Neural cell (in vitro differentiated cells): ENCODE results near the gene GOLGA8B. TPM values are rescaled to one million over a fixed set of nuclear protein-coding genes. Genes with fewer than 3 reads are reported as not detected.
A peak's percentile ranks its signal among the peaks of the same experiment; 100 is the strongest.
"Not testable (repeated sequence)": the region's sequence is repeated elsewhere in the genome, so short reads cannot be mapped to it uniquely, and the experiment has no call there.

ENCODE experiments used
- H2AFZ ChIP-seq: fragments of 200-600, 300-800 bp; sonication (generic), shearing (Covaris generic); 2 replicates; pipeline ENCODE4 v1.6.0; 2014; ENCODE audit warnings: low read depth, mild to moderate bottlenecking, antibody characterized with exemption, low read length, moderate library complexity
- H3F3A ChIP-seq: fragments of 200-600 bp; shearing (Covaris generic); 2 replicates; pipeline ENCODE4 v1.6.1; 2016; ENCODE audit warnings: mild to moderate bottlenecking, moderate library complexity, mixed read lengths, antibody characterized with exemption, low read length; ENCODE audit not compliant: insufficient read depth, poor library complexity, severe bottlenecking
- H3K27ac ChIP-seq: fragments of 200-600, 300-800 bp; sonication (generic), shearing (Covaris generic); 2 replicates; pipeline ENCODE4 v1.5.1; 2014; ENCODE audit warnings: mild to moderate bottlenecking, low read length, moderate library complexity
- H3K27me3 ChIP-seq: fragments of 300-800, 200-600 bp; sonication (generic), shearing (Covaris generic); 2 replicates; pipeline ENCODE4 v1.6.0; 2014; ENCODE audit warnings: mild to moderate bottlenecking, low read depth, low read length, moderate library complexity; ENCODE audit not compliant: insufficient read depth
- H3K36me3 ChIP-seq: fragments of 300-800, 200-600 bp; sonication (generic), shearing (Covaris generic); 2 replicates; pipeline ENCODE4 v1.5.1; 2014; ENCODE audit warnings: mild to moderate bottlenecking, antibody characterized with exemption, low read length, moderate library complexity; ENCODE audit not compliant: insufficient read depth
- H3K4me2 ChIP-seq: fragments of 300-800, 200-600 bp; sonication (generic), shearing (Covaris generic); 2 replicates; pipeline ENCODE4 v1.6.0; 2014; ENCODE audit warnings: mild to moderate bottlenecking, low read length
- H3K4me3 ChIP-seq: fragments of 300-800, 200-600 bp; sonication (generic), shearing (Covaris generic); 2 replicates; pipeline ENCODE4 v1.5.1; 2014; ENCODE audit warnings: mild to moderate bottlenecking, low read length, moderate library complexity
- H3K79me2 ChIP-seq: fragments of 200-600 bp; shearing (Covaris generic); replicated peaks from 2 replicates; pipeline ENCODE4 v1.6.0; 2014; ENCODE audit warnings: mild to moderate bottlenecking, low read length, moderate library complexity; ENCODE audit not compliant: insufficient read depth
- H3K9ac ChIP-seq: fragments of 300-800, 200-600 bp; sonication (generic), shearing (Covaris generic); 2 replicates; pipeline ENCODE4 v1.6.1; 2016; ENCODE audit warnings: mild to moderate bottlenecking, low read length, mixed read lengths
- H3K9me2 ChIP-seq: fragments of 200-600 bp; shearing (Covaris generic); 2 replicates; pipeline ENCODE4 v1.6.1; 2016; ENCODE audit warnings: mild to moderate bottlenecking, low read length, mixed read lengths; ENCODE audit not compliant: insufficient read depth
- H3K9me3 ChIP-seq: fragments of 200-600, 300-800 bp; sonication (generic), shearing (Covaris generic); 2 replicates; pipeline ENCODE4 v1.6.1; 2016; ENCODE audit warnings: mild to moderate bottlenecking, mixed run types, low read length, moderate library complexity, mixed read lengths
- H4K20me1 ChIP-seq: fragments of 200-600 bp; shearing (Covaris generic); 2 replicates; pipeline ENCODE4 v1.6.1; 2016; ENCODE audit warnings: mild to moderate bottlenecking, mixed run types; ENCODE audit not compliant: insufficient read depth
- CTCF ChIP-seq: fragments of 450-650 bp; IDR thresholded peaks from 2 replicates; pipeline ENCODE4 v1.5.1; 2014; ENCODE audit warnings: antibody characterized with exemption, mild to moderate bottlenecking, moderate library complexity; ENCODE audit not compliant: poor library complexity, severe bottlenecking
- EP300 ChIP-seq: fragments of 450-650 bp; conservative IDR thresholded peaks from 2 replicates; pipeline ENCODE4 v1.6.1; 2014; ENCODE audit warnings: antibody characterized with exemption, mild to moderate bottlenecking, moderate library complexity; ENCODE audit not compliant: poor library complexity, severe bottlenecking
- EZH2 ChIP-seq: fragments of 200-600, 300-800 bp; shearing (Covaris generic), sonication (generic); IDR thresholded peaks from 2 replicates; pipeline ENCODE4 v1.6.1; 2014; ENCODE audit warnings: antibody characterized with exemption, low read length, borderline replicate concordance, mild to moderate bottlenecking; ENCODE audit not compliant: insufficient read depth, poor library complexity, severe bottlenecking
- MXI1 ChIP-seq: fragments of 450-650 bp; conservative IDR thresholded peaks from 2 replicates; pipeline ENCODE4 v1.6.1; 2014; ENCODE audit warnings: antibody characterized with exemption, mild to moderate bottlenecking; ENCODE audit not compliant: poor library complexity, severe bottlenecking
- POLR2AphosphoS5 ChIP-seq: IDR thresholded peaks from 2 replicates; pipeline ENCODE4 v1.6.1; 2012
- RAD21 ChIP-seq: fragments of 450-650 bp; conservative IDR thresholded peaks from 2 replicates; pipeline ENCODE4 v1.6.1; 2014; ENCODE audit warnings: antibody characterized with exemption, mild to moderate bottlenecking, moderate library complexity
- REST ChIP-seq: IDR thresholded peaks from 2 replicates; pipeline ENCODE4 v1.6.1; 2012; ENCODE audit warnings: borderline replicate concordance
- SMC3 ChIP-seq: fragments of 450-650 bp; conservative IDR thresholded peaks from 2 replicates; pipeline ENCODE4 v1.6.1; 2014; ENCODE audit warnings: antibody characterized with exemption, mild to moderate bottlenecking, moderate library complexity; ENCODE audit not compliant: poor library complexity
- TAF1 ChIP-seq: IDR thresholded peaks from 2 replicates; pipeline ENCODE4 v1.6.1; 2012; ENCODE audit warnings: low read depth
- polyA plus RNA-seq: library from polyadenylated mRNA; depleted of rRNA; stranded (reverse); fragments of >200 nt; gene quantifications from 2 replicates; pipeline ENCODE4 v1.2.3, GENCODE V29; 2014

GOLGA8B gene
- polyA plus RNA-seq, 1 donor from 2014 or later, result 462 TPM

GRCh38 chr15:34588046-34588674 is 4.7 kb upstream of the GOLGA8B start:
- Histone ChIP-seq H3K4me3 (no peak overlapping the region), H3K9ac (no peak overlapping the region), H3K4me2 (no peak overlapping the region), H3K9me3 (no peaks in the 10 kb centered on the region), H3K9me2 (no peaks in the 10 kb centered on the region), H4K20me1 (no peaks in the 10 kb centered on the region), H3K79me2 (no peaks in the 10 kb centered on the region), H3K36me3 (no peaks in the 10 kb centered on the region), H3K27ac (no peak overlapping the region), H3F3A (no peaks in the 10 kb centered on the region), H3K27me3 (no peaks in the 10 kb centered on the region), H2AFZ (no peak overlapping the region)
- no peak for TF ChIP-seq MXI1
- TF ChIP-seq SMC3, result peak; percentile 83
- no peak for TF ChIP-seq TAF1
- peak; percentile 84 for TF ChIP-seq CTCF
- peak; percentile 88 for TF ChIP-seq RAD21

- not testable (repeated sequence) for H3K79me2 ChIP-seq, H3K27ac ChIP-seq, H3K9me3 ChIP-seq, H4K20me1 ChIP-seq, H2AFZ ChIP-seq, H3K9ac ChIP-seq, H3K9me2 ChIP-seq, H3K36me3 ChIP-seq, H3K27me3 ChIP-seq, H3K4me2 ChIP-seq, H3F3A ChIP-seq, H3K4me3 ChIP-seq
Observed at GRCh38 chr15:34585966-34586365, 2.5 kb upstream of the GOLGA8B start.

GRCh38 chr15:34584996-34585395 is 1.5 kb upstream of the GOLGA8B start:
- Histone ChIP-seq H3K9ac (no peak overlapping the region), H2AFZ (no peak overlapping the region), H3K9me3 (no peaks in the 10 kb centered on the region), H3K9me2 (no peaks in the 10 kb centered on the region), H3K36me3 (no peaks in the 10 kb centered on the region), H3K4me3 (no peak overlapping the region), H4K20me1 (no peaks in the 10 kb centered on the region), H3F3A (no peaks in the 10 kb centered on the region), H3K27me3 (no peaks in the 10 kb centered on the region), H3K79me2 (peaks cover 6% of the 10 kb centered on the region), H3K4me2 (no peak overlapping the region), H3K27ac (no peak overlapping the region)
- no peak for TF ChIP-seq TAF1
- no peak for TF ChIP-seq EZH2
- no peak for TF ChIP-seq CTCF
- no peak for TF ChIP-seq REST
- no peak for TF ChIP-seq POLR2AphosphoS5
- no peak for TF ChIP-seq EP300
- no peak for TF ChIP-seq RAD21
- no peak for TF ChIP-seq SMC3
- TF ChIP-seq MXI1, result no peak
